GM21367 (cell line): ENCODE data around the gene PDE4B.
"Not testable (repeated sequence)": the region's sequence is repeated elsewhere in the genome, so short reads cannot be mapped to it uniquely, and the experiment has no call there.

Experiments used
- ATAC-seq: cut with Tn5 transposase; IDR thresholded peaks from one replicate; pipeline ENCODE4 v1.9.1; 2021; ENCODE audit not compliant: unreplicated experiment

The PDE4B gene

GRCh38 chr1:65990161-65990560, 197.5 kb downstream of the PDE4B start:
- no peak for ATAC-seq

DNA sequence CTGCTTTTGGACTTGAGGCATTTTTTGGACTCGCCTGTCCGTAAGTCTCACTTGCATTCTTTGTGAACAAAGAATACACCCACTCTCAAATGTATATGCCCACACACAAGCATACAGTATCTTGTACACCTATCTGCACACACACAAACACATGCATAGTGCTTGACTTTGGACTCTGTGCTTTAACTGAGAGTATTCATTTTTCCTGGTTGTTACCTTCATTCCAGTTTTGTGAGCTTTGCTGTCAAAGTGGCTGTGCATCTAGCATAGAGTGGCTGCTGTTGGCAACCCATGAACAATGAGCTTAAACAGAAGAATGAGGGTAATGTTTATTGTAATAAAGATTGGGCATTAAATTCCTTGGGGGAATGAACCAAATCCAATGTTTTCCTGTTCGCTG, 199.0 kb downstream of the PDE4B start:
- no peak for ATAC-seq

DNA sequence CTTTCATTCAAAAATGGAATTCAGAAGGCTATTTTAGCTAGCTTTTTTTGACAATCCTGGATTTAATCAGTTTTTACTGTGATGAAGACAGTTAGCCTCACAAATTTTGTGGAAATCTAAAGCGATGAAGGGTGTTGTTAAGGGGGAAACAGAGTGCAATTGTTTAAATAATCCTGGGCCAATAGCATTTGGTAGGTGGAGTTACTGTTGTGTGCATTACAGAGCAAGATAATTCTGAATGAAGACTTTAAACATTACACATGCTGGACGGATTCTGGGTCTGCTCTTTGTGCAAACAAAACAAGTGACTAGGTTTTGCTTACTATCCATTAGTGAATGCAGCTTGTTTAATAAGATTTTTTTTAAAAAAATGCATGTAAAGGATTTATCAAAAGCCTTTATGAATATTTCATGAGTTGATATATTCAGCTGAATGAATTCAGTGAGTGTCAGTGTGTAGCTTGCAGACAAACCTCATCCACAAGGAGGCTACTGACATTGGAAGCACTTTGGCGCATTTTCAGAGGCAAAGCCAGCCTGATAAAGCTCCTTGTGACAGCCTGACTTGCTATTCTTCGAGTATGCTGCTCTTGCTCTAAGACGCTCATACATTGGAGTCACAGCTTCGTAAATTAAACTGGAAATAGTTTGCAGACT, 199.6 kb downstream of the PDE4B start:
- no peak for ATAC-seq

- ATAC-seq: no peak
These were observed 200.2 kb downstream of the PDE4B start for GRCh38 chr1:65992831-65993271.

GRCh38 chr1:65994223-65994622, 201.5 kb downstream of the PDE4B start:
- no peak for ATAC-seq

- ATAC-seq: no peak
These were observed 202.6 kb downstream of the PDE4B start for GRCh38 chr1:65995336-65995735.

DNA sequence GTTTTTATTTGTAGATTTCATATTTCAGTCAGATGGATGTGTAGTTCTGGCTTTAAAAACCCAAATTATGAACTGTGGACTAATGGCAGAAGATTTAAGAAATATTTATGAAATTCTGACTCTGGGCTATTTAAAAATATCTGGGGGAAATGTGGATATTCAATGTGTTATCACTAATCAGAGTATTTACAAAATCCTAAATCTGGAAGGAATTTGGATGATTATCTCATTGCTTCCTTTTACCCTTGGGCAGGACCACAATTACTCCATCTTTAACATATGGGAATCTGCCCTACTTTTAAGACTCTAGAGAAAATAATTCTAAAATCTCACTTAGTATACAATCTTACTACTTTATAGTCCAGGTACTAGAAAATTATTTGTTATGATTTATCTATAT, 203.2 kb downstream of the PDE4B start:
- ATAC-seq: no peak

- ATAC-seq: no peak
These were observed 205.0 kb downstream of the PDE4B start for GRCh38 chr1:65997693-65998092.

- ATAC-seq: no peak
These were observed 206.3 kb downstream of the PDE4B start for GRCh38 chr1:65998763-65999583.

GRCh38 chr1:66000033-66000637, 207.4 kb downstream of the PDE4B start:
- ATAC-seq: no peak

DNA sequence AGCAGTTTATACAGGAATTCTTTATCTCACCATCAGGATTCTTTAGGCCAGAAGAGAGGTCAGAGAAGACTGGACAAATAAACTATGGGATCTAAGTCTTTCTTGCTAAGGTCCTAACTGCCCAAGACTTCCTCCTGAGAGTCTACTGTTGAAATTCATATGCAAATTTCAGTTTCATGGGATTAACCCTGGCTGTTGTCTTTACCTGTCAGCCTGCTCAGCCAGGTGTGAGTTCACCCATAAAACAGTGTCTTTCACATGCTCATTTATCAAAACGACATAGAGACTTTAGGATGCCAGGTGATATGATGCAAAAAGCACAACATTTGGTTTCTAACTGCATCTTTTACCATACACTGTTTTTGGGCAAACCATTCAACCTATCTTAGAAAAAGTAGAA, 211.0 kb downstream of the PDE4B start:
- ATAC-seq: no peak

DNA sequence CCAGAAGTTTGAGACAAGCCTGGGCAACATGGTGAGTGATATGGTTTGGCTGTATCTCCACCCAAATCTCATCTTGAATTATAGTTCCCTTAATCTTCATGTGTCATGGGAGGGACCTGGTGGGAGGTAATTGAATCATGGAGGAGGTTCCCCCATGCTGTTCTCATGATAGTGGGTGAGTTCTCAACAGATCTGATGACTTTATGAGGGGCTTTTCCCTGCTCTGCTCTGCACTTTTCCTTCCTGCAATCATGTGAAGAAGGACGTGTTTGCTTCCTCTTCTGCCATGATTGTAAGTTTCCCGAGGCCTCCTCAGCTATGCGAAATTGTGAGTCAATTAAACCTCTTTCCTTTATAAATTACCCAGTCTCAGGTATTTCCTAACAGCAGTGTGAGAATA, 213.8 kb downstream of the PDE4B start:
- not testable (repeated sequence) for ATAC-seq

GRCh38 chr1:66012106-66012784, 219.6 kb downstream of the PDE4B start:
- ATAC-seq: no peak

- ATAC-seq: no peak
These were observed 220.7 kb downstream of the PDE4B start for GRCh38 chr1:66013371-66013770.

DNA sequence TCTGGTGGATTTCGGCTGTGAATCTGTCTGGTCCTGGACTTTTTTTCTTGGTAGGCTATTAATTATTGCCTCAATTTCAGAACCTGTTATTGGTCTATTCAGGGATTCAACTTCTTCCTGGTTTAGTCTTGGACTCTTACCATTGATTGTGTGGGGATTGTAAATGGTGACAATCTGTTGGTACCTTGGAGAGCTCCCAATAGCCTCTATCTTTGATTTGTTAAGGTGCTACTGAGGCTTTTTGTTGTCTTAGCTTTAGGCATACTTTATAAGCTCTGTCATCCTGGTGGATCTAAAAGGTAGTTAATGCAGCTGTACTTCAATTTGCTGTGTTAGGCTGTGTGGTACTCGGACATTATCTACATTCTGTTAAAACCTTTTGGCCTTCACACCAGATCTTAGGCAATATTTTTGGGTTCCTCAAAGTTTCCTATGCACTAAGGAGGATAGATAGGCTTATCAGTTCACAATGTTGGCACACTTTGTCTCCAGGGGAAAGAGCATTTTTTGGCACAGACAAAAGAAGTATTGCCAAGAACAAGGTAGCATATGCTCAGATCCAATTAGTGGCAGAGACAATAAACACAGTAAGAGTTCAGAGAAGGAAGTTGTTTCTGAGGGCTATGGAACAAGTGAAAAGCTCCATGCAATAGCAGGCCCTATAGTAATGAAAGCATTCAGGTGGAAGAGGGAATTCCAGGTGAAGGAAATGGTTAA, 230.4 kb downstream of the PDE4B start:
- no peak for ATAC-seq

GRCh38 chr1:66025188-66025587, 232.5 kb downstream of the PDE4B start:
- no peak for ATAC-seq

DNA sequence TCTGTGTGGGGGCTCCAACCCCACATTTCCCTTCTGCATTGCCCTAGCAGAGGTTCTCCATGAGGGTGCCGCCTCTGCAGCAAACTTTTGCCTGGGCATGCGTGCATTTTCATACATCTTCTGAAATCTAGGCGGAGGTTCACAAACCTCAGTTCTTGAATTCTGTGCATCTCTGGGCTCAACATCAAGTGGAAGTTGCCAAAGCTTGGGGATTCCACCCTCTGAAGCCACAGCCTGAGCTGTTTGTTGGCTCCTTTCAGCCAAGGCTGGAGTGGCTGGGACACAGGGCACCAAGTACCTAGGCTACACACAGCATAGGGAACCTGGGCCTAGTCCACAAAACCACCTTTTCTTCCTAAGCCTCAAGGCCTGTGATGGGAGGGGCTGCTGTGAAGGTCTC, 235.3 kb downstream of the PDE4B start:
- no peak for ATAC-seq

GRCh38 chr1:66033781-66034180, 241.1 kb downstream of the PDE4B start:
- ATAC-seq: no peak

DNA sequence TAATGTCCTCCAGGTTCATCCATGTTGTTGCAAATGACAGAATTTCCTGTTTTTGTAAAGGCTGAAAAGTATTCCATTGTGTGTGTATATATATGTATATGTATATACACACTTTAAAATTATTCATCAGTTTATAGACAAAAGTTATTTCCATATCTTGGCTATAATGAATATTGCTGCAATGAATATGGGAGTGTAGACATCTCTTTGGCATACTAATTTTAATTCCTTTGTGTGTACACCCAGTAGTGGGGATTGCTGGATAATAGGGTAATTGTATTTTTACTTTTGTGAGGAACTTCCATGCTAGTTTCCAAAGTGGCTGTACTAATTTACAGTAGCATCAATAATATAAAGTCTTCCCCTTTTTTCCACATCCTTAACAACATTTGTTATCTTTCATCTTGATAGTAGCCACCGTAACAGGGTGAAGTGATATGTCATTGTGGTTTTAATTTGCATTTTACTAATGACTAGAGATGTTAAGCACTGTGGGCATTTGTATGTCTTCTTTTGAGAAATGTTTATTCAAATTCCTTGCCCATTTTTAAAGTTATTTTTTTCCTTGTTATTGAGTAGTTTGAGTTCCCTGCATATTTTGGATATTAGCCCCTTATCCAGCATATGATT, 243.0 kb downstream of the PDE4B start:
- no peak for ATAC-seq

- ATAC-seq: no peak
These were observed 249.0 kb downstream of the PDE4B start for GRCh38 chr1:66041654-66042053.
